Activated CD4-positive, alpha-beta T cell treated with anti-CD3 and anti-CD28 coated beads for 1 hour (primary cell): ENCODE data around the gene OXSR1.

Experiments
- DNase-seq: peaks from one replicate; pipeline ENCODE4 v3.0.0-alpha.2; 2020

Gene OXSR1

GRCh38 chr3:38164952-38165721 lies at the start of gene OXSR1:
TSS of gene OXSR1 (plus strand) at chr3:38165537. CDS start at chr3:38165877, 340 bp downstream.
- peak; percentile 95 for DNase-seq

GRCh38 chr3:38115645-38116427 lies 49.5 kb upstream of the OXSR1 start:
- no peak for DNase-seq

GRCh38 chr3:38116471-38117162 lies 48.7 kb upstream of the OXSR1 start:
- DNase-seq = no peak

- DNase-seq = no peak
Measured at GRCh38 chr3:38117163-38117716, 48.1 kb upstream of the OXSR1 start.

DNA sequence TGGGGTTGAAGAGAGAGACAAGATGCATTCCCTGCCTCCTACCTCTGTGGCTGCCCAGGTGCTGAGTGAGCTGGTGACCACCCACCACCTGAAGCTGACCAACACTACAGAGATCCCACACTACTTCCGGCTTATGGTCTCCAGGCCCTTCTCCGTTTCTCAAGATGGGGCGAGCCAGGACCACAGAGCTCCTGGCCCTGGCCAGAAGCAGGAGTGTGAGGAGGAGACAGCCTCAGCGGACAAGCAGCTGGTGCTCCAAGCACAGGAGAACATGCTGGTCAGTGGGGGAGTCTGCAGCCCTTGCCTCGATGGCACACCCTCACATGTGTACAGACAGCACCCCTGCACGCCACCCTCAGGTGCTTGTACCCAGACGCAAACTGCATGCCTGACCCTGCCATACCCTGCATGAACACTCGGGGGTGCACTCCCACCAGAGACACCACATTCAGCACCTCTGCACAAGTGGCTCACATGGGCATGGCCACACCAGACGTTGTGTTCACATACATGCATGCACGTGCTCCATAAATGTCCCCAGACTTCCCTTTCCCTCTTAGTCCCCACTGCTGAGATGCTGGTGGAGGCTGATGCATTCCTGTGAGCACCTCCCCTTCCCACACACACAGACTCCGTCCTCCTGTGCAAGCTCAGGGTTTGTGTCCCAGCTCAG lies 47.5 kb upstream of the OXSR1 start:
- DNase-seq = peak; percentile 59

- DNase-seq = no peak
Measured at GRCh38 chr3:38118421-38119247, 46.7 kb upstream of the OXSR1 start.

DNA sequence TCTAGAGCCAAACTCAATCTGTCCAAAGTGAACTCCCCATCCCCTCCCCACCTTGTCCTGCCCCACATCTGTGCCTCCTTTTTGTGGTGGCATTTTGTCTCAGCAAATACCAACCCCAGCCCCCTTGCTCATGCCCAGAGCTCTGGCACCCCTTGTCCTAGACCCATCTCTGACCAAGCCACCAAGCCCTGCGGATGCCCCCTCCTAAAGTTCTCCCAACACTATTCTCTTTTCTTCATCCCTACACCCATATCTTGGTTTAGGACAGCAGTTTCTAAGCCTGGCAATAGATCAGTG lies 46.1 kb upstream of the OXSR1 start:
- DNase-seq = no peak

DNA sequence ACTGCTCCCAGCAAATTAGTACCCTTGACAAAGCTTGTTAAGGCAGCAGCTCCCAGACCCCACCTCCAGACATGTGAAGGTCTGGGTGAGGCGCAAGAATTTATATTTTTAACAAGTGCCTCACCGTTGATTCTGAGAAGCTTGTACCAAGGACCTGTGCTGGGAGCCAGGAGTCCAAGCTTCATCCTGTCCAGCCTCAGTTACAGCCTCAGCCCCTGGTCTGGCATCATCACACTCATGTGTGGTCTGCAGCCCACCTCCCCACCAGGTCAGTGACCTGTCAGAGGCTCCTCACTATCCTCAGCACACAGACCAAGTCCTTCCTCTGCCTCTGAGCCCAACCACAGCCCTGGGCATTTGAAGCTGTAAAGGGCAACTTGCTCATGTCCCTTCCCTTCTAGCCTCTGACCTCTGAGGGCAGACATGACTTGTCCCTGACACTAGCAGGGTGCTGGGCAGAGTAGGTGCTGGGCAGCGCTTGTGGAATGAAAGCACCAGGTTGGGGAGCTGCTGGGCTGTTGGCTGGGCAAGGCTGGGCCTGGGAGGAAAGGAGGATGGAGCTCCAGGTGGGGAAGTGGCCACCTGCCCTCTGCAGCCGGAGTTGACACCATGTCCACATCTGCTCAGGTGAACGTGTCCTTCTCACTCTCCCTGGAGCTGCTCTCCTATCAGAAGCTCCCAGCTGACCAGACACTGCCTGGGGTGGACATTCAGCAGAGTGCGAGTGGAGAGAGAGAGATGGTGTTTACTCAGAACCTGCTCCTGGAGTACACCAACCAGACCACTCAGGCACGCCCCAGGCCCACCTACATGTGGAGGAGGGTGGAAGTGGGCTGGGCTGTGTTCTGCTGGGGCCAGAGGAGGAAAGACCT lies 45.3 kb upstream of the OXSR1 start:
- DNase-seq = no peak

DNA sequence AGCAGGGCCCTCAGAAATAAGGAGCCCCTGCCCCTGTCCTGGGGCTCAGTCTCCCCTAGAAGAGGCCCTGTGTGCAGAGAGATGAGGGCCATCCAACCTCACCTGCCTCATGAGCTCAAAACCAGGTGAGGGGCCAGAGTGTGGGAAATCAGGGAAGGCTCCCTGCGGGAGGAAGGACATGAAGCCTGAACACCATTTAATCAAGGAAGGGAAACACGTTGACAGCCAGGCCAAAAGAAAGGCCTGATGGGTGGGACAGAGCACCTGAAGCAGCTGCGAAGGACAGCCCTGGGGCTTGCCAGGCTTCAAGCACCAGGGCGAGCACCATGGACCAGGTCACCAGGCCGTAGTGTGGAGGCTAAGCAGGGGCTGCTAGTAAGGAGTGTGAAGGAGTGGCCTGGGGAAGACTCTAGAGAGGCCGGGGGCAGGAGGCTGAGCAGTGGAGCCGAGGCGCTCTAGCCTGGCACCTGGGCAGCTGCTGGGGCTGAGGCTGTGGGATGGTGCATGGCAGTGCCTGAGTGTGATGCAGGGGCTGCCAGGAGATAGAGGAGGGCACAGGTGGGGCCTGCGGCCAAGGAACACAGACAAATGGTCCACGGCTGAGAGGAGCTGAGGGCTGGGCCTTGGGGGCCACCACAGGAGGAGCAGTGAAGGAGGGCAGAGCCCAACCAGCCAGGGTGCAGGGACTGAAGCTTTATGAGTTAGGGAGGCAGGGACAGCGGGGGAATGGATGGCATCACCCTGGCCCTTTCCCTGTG lies 44.5 kb upstream of the OXSR1 start:
- no peak for DNase-seq

GRCh38 chr3:38121451-38121831 lies 43.9 kb upstream of the OXSR1 start:
- no peak for DNase-seq

GRCh38 chr3:38121832-38122461 lies 43.4 kb upstream of the OXSR1 start:
- peak; percentile 5 for DNase-seq

DNA sequence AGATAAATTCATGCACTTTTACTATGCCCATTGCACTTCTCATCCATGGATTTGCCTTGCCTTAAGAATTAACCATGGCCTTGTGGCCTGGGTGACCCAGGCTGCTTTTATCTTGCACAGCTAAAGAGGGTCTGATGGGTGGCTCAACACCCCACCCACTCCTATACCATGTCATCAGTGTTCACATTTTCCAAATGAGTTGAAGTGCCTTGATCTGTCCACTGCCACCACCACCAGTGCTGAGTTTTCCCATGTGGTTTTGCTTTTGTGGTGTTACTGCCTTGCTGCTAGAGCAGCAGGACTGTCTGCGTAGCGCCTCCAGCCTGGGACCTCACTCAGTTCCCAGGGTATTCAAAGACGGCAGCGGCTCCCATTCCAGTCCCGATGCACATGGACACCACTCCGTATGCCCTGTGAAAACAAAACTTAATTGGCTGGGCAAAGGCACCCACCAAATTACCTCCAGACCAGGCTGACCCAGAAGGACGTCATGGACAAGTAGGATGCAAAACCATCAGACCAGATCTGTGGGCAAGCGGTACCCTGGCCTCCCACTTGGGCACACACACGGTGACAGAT lies 42.5 kb upstream of the OXSR1 start:
- DNase-seq = peak; percentile 2

- peak; percentile 5 for DNase-seq
Measured at GRCh38 chr3:38124324-38125122, 40.8 kb upstream of the OXSR1 start.

DNA sequence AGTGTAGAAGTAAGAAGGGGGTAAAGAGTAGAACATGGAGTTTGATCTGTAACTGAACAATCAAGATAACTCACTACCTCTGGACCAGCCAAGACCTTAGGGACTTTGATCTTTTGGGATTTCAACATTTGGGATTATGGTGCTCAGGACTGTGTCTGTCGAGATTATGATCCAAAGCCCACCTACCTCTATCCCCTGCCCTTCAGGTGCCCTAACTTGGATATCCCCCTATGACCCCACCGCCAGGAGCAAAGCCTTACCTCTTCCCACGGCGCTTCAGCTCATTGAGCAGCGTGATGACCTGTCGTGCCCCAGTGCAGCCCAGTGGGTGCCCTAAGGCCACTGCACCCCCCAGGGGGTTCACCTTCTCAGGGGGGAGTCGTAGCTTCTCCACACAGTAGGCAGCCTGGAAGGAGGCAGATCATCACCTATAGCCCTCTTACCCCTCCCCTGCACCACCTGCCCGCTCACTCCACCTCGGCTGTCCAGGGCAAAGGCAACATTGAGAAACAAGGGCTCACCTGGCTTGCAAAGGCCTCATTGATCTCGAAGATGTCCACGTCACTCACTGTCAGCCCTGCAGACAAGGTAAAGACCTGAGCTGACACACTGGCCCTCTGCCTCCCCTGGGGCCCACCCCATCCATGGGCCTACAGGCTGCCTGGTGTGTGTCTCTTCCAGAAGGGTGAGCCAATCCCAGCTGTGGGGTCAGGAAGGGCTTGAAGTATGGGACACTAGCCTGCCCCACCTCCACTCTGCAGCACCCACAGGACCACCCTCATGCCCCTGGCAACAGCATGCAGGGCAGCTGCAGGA lies 39.8 kb upstream of the OXSR1 start:
- DNase-seq = no peak

DNA sequence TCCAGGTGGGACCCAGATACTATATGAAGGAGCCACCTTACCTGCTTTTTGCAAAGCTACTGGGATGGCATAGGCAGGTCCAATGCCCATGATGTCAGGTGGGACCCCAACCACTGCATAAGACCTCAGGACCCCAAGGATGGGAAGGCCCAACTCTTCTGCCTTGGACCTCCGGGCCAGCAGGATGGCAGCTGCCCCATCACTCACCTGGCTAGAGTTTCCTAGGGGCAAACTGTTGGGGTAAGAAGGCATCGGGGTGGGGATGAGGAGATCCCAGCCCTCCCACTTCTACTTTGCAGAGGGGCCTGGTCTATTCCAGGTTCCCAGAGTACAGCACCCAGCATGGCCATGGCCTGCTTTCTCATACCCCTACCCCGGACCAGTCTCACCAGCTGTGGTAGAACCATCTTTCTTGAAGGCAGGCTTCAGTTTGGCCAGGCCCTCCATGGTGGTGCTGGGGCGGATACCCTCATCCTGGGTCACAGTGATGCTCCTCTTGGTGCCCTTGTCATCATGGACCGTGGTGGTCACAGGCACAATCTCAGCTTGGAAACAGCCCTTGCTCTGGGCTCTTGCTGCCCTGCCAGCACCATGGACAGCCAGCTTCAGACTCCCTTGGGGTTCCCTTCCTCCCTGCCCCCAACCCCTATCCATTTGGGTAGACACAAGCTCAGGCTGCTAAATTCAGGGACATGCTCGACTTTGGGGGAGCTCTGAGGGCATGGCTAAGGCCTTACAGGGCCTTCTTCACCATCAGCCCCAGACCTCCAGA lies 39.0 kb upstream of the OXSR1 start:
- DNase-seq = no peak

DNA sequence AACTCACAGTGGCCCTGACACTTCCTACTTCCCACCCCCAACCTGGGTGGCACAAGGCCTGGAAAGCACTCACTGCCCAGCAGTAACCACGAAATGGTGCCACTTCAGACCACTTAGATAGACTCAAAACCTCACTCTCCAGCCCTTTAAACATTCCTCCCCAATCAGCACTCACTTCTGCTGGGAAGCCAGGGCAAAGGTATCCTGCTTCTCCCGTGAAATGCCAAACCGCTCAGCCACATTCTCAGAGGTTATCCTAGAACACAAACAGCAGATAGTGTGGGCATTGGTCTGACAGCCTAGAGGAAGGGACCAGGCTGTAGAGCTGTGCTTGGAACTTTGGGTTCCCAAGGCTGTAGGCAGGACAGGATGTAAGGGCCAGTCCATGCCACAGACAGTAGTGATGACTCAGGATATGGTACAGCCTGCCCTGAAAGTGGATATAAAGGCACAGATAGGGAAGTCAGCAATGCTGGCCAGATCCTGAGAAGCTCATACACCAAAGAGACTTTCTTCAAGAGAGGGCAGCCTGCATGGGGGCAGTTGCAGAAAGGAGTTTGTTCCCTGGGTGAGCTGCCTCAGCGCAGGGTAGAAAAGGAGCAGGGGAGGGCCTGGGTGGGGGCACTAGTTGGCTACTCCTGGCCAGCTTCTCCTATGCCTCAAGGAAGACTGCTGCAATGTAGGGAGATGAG lies 37.6 kb upstream of the OXSR1 start:
- DNase-seq = peak; percentile 4
